ENCODE data around the gene TSPAN3.

- no peak for TF ChIP-seq CTCF (IDR thresholded peaks at IDR 0.05)
- TF ChIP-seq POLR2A (IDR thresholded peaks at IDR 0.05) = no peak
Measured at GRCh38 chr15:77064063-77064462, 6.8 kb downstream of the TSPAN3 start.
